CD4-positive, alpha-beta T cell treated with Interleukin-6 for 4 hours (primary cell): ENCODE measurements around the gene PDS5A.
"Not testable (repeated sequence)": the region's sequence is repeated elsewhere in the genome, so short reads cannot be mapped to it uniquely, and the experiment has no call there.

ENCODE experiments used
- DNase-seq: peaks from one replicate; pipeline ENCODE4 v3.0.0-alpha.2; 2020; ENCODE audit warnings: mixed read lengths

The PDS5A gene

DNA sequence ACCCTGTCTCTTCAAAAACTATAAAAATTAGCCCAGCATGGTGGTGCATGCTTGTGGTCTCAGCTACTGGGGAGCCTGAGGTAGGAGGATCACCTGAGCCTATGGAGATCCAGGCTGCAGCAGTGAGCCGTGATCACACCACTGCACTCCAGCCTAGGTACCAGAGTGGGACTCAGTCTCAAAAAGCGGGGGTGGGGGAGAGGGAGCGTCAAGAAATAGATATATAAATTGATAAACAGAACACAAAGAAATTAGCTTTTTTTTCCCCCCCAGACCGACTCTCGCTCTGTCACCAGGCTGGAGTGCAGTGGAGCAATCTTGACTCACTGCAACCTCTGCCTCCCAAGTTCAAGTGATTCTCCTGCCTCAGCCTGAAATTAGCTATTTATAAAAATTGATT, 14.1 kb downstream of the PDS5A start:
- DNase-seq = no peak

DNA sequence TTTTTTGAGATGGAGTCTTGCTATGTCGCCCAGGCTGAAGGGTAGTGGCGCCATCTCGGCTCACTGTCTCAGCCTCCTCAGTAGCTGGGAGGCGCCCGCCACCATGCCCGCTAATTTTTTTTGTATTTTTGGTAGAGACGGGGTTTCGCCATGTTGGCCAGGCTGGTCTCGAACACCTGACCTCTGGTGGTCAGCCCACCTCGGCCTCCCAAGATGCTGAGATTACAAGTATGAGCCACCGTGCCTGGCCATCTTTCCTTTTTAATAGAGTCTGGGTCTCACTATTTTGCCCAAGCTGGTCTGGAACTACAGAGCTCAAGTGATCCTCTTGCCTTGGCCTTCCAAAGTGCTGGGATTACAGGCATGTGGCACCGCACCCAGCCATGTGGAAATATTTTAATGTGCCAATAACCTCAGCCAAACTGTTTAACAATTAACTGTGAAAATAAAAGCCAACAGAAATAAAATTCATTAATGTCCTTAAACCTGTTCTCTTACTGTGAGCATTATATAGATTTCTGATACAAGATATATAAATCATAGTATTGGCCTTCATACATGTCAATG, 16.3 kb downstream of the PDS5A start:
- no peak for DNase-seq

DNA sequence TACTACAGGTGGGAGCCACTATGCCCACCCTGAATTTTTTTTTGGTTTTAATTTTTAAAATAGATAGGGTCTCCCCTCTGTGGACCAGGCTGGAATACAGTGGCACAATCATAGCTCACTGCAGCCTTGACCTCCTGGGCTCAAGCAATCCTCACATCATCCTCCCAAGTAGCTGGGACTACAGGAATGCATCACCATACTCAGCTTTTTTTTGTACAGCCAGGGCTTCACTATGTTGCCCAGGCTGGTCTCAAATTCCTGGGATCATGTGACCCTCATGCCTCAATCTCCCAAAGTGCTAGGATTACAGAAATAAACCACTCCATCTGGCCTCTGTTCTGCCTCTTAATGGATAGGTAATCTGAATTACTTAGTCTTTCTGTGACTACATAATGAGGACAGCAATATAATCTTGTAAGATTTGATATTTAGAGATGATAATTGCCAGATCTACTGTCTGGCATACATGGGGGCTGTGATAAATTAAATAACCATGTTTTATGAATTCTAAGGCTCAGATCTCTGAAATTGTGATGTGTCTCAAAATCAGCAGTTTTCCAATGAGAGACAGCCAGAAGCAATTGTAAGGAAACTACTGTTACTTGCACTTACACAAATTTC, 26.7 kb downstream of the PDS5A start:
- DNase-seq = no peak

DNA sequence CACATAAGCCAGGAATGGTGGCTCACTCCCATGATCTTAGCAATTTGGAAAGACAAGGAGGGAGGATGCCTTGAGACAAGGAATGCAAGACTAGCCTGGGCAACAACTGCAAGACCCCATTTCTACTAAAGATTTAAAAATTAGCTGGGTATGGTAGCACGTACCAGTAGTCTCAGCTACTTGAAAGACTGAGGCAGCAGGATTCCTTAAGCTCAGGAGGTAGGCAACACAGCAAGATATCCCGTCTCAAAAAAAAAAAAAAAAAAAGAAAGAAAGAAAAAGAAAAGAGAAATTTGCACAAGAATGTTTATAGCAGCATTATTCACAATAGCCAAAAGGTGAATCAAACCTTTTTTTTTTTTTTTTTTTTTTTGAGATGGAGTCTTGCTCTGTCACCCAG, 29.7 kb downstream of the PDS5A start:
- no peak for DNase-seq

DNA sequence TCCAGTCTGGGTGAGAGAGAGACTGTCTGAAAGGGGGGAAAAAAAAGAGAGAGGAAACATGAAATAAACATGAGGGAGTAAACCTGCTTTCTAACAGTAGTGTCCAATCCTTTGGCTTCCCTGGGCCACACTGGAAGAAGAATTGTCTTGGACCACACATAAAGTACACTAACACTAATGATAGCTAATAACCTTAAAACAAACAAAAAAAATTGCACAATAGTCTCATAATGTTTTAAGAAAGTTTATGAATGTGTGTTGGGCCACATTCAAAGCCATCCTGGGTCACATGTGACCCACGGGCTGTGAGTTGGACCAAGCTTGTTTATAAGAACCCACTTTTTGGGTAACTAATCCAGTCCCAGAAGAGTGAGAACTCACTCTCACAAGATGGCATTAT, 30.3 kb downstream of the PDS5A start:
- no peak for DNase-seq

DNA sequence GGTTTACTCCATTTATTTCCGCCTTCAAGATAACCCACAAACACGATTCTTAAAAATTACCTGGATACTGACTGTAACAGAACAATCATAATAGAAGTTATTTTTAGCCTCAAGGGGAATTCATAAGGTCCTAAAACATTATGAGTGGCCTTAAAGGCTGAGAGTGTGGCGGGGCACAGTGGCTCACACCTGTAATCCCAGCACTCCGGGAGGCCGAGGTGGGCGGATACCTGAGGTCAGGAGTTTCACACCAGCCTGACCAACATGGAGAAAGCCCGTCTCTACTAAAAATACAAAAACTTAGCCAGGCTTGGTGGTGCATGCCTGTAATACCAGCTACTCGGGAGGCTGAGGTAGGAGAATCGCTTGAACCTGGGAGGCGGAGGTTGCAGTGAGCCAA, 33.5 kb downstream of the PDS5A start:
- DNase-seq = not testable (repeated sequence)

DNA sequence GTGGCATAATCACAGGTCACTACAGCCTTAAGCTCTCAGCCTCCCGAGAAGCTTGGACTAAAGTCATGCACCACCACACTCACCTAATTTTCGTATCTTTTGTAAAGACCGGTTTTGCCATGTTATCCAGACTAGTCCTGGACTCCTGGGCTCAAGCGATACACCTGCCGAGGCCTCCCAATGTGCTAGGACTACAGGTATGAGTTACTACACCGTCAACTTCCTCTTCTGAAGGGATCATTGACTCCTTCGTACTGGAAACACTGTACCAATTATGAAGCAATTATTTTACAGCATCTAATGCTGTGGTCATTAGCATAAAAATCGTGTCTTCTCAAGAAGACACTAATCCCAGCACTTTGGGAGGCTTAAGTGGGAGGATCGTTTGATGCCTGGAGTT, 35.2 kb downstream of the PDS5A start:
- DNase-seq = no peak

DNA sequence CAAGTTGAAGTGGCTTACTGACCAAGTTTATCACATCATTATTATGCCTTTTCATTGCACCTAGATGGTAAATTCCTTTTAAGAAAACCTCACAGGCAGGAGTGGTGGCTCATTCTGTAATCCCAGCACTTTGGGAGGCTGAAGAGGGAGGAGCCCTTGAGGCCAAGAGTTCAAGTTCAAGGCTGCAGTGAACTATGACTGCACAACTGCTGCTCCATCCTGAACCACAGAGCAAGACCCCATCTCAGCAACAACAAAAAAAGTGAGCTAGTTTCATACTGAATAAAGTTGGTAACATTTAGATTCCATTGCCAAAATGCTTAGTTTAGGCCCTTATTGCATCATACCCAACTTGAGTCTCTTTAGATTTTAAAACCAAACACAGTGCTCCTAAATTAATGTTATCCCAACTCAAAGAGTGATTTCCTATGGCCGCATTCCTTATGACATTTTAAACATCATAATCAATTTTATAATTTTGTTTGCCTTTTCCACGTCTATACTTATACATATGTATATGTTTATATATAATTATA, 36.0 kb downstream of the PDS5A start:
- no peak for DNase-seq

DNA sequence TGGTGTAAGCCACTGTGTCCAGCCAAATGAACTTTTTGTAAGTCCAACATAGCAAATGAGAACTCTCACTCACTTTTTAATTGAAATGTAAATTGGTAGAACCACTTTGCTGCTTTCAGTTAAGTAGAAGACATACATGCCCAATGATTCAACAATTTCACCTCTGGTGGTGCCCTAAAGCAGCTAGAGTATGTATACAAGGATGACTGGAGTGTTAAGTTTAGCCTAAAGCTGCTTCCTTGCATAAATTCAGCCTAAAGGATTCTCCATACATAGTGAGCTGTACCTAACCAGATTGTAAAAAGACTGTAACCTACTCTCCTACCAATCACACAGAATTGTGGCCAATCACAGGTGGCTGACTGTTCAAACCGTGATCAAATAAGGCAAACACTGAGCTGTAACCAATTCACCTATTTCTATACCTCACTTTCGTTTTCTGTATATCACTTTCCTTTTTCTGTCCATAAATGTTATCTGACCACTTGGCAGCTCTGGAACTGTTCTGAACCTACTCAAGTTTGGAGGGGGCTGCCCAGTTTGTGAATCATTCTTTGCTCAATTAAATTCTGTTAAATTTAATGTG, 39.9 kb downstream of the PDS5A start:
- no peak for DNase-seq

DNA sequence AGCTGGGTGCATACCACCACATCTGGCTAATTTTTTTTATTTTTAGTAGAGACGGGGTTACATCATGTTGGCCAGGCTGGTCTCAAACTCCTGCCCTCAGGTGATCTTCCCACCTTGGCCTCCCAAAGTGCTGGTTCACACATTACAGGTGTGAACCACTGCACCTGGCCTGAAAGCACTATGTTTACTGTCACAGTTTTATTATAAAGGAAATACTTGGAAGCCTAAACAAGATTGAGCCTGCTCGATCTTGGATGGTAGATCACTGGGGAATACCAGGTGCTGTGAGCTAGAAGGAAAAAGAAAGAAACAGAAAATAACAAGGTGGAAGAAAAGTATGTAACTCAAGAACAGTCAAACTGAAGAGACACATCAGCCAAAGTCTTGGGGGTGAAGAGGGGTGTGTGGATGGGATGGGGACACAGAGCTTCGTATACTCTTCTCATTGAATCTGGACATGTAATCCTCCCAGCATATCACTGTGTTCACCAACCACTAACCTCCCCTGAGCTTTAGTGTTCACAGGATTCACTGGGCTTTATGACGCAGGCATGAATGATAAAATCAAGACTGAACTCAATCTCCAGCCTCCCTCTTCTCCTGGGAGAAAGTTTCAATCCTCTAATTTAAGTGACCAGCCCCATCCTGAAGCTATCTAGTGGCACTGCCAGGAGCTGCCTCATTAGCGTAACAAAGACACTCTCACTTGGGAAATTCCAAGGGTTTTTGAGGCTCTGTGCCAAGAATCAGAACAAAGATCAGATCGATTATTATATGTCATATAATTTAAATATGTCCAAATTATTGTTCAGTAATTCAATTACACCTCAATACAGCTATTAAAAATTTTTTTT, 40.9 kb downstream of the PDS5A start:
- DNase-seq = no peak

DNA sequence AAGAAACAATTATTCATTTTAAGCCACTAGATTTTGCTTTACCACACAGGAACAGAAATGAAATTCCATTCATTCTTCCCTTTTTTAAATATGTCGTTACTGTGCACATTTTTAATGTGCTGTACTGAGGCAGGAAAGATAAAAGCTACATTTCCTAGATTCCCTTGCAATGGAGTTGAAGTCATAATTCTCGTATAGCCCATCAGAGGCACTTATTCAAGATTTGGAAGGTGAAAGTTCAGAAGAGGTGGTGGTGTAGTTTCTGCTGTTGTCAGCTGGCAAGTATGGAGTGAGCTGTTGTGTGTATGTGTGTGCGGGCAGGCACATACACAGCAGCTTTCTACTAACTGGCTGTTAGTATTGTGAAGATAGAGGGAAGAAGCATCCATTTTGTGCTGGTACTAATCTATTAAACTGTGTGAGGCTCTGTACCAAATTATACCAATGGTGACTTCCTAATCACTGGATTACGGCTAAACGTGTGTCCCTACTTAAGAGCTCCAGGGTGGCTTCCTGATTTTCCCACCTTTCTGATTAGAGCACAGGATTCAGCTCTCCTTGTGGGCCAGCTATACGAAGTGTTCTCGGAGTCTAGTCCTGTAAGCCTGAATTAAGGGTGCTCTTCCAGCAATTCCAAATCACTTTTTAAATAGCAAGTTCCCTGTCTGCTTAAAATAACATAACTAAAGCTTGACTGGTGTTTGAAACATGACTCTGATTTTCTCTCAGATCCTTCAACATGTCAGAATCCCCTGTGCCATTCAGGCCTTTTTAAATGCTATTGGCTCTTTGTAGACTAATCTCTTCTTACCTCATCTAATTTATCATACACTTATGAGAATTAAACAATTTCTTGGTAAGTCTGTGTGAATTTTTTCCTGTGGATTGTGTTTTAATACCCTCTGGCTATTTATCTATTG, 43.8 kb downstream of the PDS5A start:
- no peak for DNase-seq

DNA sequence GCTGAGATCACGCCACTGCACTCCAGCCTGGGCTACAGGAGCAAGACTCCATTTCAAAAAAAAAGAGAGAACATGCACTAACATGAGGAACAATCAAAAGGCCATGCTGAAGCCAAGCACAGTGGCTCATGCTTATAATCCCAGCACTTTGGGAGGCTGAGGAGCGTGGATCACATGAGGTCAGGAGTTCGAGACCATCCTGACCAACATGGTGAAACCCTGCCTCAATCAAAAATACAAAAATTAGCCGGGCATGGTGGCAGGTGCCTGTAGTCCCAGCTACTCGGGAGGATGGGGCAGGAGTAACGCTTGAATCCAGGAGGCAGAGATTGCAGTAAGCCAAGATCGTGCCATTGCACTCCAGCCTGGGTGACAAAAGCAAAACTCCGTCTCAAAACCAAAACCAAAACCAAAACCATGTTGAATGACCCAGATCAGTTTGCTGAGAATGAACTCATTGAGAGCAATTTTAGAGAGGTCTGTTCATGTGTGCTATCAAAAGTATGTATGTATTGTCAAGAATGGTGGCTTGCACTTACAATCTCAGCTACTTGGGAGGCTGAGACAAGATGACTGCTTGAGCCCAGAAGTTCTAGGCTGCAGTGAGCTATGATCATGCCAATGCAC, 44.8 kb downstream of the PDS5A start:
- DNase-seq = no peak

DNA sequence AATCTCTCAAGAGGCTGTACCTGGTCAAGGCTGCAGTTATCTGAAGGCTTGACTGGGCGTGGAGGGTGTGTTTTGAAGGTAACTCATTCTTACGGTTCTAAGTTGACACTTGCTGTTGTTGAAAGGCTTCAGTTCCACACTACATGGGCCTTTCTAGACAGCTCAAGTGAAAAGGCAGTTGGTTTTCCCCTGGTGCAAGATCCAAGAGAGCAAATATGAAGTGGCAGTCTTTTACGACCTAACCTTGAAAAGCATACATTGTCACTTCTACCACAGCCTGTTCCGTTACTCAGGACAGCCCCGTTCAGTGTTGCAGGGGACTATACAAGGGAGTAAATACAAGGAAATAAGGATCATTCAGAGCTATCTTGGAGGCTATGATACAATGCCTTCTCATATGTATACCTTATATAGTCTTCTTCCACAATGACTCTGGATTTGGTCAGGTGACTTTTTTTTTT, 46.2 kb downstream of the PDS5A start:
- no peak for DNase-seq

DNA sequence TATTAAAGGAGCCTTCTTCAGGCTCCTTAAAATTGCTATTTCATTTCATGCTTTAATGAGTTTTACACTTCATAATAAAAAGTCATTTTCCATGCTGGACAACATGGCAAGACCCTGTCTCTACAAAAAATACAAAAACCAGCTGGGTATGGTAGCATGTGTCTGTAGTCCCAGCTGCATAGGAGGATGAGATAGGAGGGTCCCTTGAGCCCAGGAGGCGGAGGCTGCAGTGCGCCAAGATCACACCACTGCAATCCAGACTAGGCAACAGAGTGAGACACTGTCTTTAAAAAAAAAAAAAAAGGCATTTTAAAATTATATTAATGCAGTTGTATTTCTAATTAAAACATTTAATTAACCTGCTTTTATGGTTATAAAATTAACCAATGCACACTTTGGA, 49.2 kb downstream of the PDS5A start:
- no peak for DNase-seq

DNA sequence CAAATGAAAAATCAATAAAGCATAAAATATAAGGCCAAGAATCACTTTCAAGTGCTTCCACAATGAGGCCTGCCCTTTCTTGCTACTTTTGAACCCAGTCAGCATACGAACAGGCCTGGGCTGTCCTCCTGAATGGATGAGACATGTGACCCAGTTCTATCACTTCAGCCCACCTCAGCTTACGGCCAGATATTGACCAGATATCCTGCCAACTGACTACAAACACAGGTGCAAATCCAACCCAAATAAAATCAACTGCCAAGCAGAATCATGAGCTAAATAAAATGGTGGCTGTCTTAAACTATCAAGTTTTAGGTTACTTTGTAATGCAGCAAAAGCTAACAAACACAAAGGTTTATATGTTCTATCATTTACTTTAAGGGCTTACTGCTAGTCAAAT, 53.7 kb downstream of the PDS5A start:
- no peak for DNase-seq

DNA sequence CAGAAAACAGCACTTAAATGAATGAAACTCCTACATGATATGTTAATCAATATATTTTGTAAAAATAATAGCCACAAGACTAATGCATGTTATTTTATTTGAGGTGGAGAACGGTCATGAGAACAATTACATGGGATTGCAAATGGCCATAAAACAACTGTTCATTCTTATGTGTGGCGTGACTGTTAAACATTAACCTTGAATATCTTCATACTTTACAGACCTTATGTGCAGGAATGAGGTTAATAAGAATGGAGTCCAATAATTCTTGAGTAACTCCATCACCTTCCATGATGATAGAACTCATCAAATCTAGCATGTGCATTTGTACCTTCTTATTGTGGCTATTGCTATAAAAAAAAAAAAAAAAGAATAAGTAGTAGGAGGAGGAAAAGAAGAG, 55.3 kb downstream of the PDS5A start:
- no peak for DNase-seq

DNA sequence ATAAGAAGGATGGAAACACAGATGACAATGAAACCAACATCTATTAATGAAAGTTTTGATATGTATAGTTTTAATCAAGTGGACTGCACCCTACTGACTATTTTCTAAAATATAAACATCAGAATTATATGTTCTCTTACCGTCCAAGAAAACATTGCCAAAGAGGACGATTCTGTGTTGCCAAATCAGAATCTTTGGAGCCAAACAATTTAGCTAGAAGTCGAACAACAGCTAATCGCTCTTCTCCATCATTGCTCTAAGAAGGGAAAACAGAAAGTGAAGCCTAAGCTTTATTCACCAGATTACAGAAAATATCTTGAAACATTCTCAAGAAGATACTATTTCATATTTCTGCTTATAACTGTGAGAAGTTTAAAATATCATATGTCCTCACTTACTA, 64.2 kb downstream of the PDS5A start:
- DNase-seq = no peak

DNA sequence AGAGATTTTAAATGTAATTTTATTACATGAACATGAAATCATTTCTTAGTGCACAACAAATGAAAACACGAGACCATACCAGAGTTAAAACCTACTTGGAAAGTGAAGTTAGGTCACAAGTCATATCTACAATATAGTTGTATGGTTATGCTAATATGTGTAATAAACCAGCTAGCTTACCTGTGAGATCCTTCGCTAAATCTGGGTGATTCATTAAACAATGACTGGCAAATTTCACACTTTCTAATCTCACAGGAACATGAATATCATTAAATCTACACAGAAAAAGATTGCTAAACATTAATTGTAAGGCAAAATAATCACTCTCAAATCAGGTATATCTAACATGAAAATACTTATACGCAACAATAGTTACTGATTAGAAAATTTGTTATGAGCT, 67.6 kb downstream of the PDS5A start:
- DNase-seq = no peak

DNA sequence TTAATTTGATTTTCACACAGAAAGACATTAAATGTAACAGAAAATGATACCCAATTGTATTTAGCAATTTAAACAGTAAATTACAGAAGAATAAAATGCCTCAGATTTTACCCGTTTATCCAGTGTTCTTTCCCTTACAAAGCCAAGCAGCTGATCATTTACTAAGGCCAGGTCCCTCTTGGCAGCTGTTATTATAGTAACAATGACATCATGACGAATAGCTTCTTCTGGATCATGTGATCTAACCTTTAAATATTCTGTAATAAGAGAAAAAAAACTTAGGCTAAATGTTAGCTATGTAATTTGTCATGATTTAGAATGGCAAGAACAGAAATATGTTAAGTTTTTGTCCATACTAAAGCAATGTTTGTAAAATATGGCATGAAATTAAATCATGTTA, 69.4 kb downstream of the PDS5A start:
- no peak for DNase-seq

DNA sequence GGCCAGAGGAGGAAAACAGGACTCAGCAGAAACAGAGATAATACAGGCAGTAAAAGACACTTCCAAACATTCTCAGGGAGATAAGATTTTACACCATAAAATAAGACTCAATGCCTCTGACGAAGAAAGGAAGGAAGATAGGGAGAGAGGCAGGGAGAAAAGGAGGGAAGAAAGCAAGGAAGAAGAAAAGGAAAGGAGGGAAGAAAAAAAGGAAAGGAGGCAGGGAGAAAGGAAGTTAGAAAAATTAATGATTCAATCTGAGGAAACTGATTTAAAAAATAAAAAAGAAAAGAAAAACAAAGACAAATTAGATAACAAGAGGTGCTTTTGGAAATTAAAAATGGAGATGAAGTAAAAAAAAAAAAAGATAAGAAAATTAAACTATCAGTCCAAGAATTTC, 72.1 kb downstream of the PDS5A start:
- no peak for DNase-seq

DNA sequence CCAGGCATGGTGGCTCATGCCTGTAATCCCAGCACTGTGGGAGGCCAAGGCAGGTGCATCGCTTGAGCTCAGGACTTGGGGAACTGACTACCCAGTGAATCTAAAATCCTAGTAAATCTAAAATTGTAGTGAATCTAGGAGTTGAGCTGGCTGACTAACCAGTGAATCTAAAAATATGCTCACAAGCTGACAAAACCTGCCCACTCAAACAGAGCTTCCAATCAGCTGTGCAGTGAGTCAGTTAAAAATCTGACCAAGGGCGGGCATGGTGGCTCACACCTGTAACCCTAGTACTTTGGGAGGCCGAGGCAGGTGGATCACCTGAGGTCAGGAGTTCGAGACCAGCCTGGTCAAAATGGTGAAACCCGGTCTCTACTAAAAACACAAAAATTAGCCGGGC, 72.7 kb downstream of the PDS5A start:
- DNase-seq = not testable (repeated sequence)

DNA sequence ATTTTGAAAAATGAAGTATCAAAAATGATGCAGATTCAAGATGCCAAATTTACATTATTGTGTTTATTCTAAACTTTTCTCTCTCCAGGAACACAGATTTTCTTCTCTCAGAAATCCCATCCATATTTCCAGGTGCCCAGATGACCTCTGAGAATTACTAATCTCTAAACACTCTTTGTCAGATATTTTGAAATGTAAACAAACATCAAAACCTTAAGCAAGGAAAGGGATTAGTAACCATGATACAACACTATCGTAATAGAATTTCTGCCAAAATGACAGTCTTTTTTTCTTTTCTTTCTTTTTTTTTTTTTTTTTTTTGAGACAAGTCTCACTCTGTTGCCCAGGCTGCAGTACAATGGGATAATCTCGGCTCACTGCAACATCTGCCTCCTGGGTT, 76.7 kb downstream of the PDS5A start:
- no peak for DNase-seq
